Small intestine (tissue), 7 donors: ENCODE data around the gene MTUS2. TPM values are rescaled to one million over a fixed set of nuclear protein-coding genes. Genes with fewer than 3 reads are reported as not detected.

Source experiments
- DNase-seq, 2 donors: peaks; one replicate each; pipeline versions ENCODE4 v3.0.0 to v3.0.0-alpha.2; 2013
- FAIRE-seq: peaks from 2 replicates; lab custom pipeline; 2012; peaks lifted over from hg19 to GRCh38; lab: Jason Lieb, UNC
- H3K27ac ChIP-seq, 3 donors: one replicate each; pipeline ENCODE4 v1.5.1; 2013; ENCODE audit warnings: low read length in 2 of 3, mild to moderate bottlenecking in 2 of 3, control low read depth in 1 of 3, inconsistent platforms in 1 of 3, low read depth in 1 of 3, moderate library complexity in 1 of 3
- H3K27me3 ChIP-seq, 3 donors: one replicate each; pipeline ENCODE4 v1.6.1; 2013; ENCODE audit warnings: low read length in 3 of 3, inconsistent platforms in 1 of 3; ENCODE audit not compliant: control insufficient read depth in 3 of 3, insufficient read depth in 3 of 3
- H3K36me3 ChIP-seq, 3 donors: one replicate each; pipeline ENCODE4 v1.6.1; 2013; ENCODE audit warnings: low read length in 3 of 3, inconsistent platforms in 1 of 3, low read depth in 1 of 3, mild to moderate bottlenecking in 1 of 3, moderate library complexity in 1 of 3; ENCODE audit not compliant: control insufficient read depth in 3 of 3, insufficient read depth in 2 of 3
- H3K4me1 ChIP-seq, 3 donors: one replicate each; pipeline ENCODE4 v1.6.1; 2013; ENCODE audit warnings: low read length in 2 of 3, inconsistent platforms in 1 of 3, low read depth in 1 of 3, mild to moderate bottlenecking in 1 of 3, moderate library complexity in 1 of 3; ENCODE audit not compliant: control insufficient read depth in 3 of 3, insufficient read depth in 2 of 3
- H3K4me3 ChIP-seq, 3 donors: one replicate each; pipeline ENCODE4 v1.5.1; 2013; ENCODE audit warnings: low read length in 3 of 3, control low read depth in 1 of 3, inconsistent platforms in 1 of 3, low read depth in 1 of 3, mild to moderate bottlenecking in 1 of 3, moderate library complexity in 1 of 3
- H3K9me3 ChIP-seq, 2 donors: one replicate each; pipeline ENCODE4 v1.6.1; 2013; ENCODE audit warnings: low read depth in 1 of 2, low read length in 1 of 2; ENCODE audit not compliant: control insufficient read depth in 2 of 2, insufficient read depth in 1 of 2
- WGBS, 3 donors: extraction: QIAGEN DNeasy Blood & Tissue Kit; methylation state at CpG; one replicate each; pipeline ENCODE4 v1.1.7; 2013; 5-methylcytosine and 5-hydroxymethylcytosine counted together
- polyA plus RNA-seq, 4 donors: library from polyadenylated mRNA; stranded (reverse) in 3 of 4; unstranded in 1 of 4; fragments of 200-250 nt in 3 of 4; fragments of 120-200 nt in 1 of 4; gene quantifications; one replicate each; pipeline versions ENCODE4 v1.2.1 to v1.2.3, GENCODE V29; 2013
- donor health status: healthy with polysubstance abuse.
- donor health status: control.
- donor health status: control.
- donor health status: Bipolar disorder and iron deficiency.
- donor health status: healthy.

The MTUS2 gene
- polyA plus RNA-seq, 4 donors: under 0.01 to 0.53 (median 0.22) TPM

DNA sequence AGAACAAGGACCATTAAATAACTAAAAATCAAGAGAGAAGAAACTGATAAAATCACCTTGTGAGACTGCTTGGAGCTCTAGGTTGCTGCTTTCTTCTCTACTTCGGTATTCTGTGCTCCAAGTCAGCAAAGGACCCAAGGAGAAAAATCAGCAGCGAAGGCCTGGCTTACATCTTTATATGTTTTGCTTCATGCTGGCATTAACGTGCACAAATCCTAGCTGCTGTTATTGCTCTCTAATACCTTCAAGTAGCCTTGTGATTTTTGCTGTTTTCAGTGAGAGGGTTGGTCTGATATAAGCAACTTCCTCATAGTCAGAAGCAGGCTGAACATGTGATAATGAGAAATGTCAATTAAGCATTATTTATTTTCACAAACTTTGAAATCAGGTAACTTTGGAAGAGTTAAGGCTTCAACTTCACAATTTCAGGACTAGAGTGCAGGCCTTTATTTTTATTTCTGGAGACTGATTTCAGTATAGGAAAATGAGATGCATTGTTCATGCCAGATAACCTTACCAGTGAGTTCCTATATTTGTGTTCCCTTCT lies 410.2 kb downstream of the MTUS2 start:
- Histone ChIP-seq H3K27me3 (no peaks in the 10 kb centered on the region), H3K36me3 (no peaks in the 10 kb centered on the region), H3K9me3 (no peaks in the 10 kb centered on the region), H3K4me1 (no peaks in the 10 kb centered on the region), H3K4me3 (no peak overlapping the region), H3K27ac (no peak overlapping the region)
- DNase-seq (no peak), FAIRE-seq (no peak)
- 70 to 80% (median 71%) methylated on average over 3 of the region's 3 CpGs for WGBS, 3 donors

DNA sequence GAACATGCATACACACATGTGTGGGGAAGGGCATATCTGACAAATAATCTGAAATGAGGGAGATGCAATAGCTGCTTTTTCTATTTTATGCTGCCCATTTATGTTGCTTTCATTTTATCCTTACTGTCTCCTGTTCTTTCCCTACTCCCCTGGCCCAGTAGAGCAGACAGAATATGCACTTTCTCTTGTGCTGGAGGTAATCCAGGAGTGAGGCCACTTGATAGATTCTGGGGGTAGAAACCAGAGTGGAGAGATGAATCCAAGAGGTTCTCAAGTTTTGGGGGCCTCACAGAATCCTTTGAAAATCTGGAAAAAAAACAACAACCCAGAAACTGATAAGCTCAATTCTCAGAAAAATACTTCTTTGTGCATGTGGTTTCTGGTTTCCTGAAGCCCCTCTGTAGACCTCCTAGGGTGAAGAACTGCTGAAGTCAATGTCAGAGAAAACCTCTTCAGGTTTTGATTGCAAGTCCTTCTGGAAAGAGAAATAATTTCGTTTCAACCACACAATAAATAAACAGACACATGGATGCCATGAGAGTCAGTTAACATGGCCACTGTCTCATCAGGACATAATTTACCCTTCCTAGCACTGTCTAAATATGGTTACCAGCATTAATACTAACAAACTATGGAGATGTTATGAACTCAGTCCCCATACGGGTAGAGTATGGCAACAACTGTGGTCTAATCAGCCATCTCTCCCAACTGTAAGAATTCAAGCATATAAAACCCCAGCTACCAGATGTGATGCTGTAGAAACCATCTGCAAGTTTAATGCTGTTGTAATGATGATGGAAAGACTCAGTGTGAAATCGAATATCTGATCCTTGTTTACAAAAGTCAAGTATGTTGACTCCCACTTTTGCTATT lies 419.8 kb downstream of the MTUS2 start:
- 48 to 59% (median 49%) methylated on average over 3 of the region's 3 CpGs for WGBS, 3 donors
- Histone ChIP-seq H3K4me3 (no peak overlapping the region), H3K9me3 (no peaks in the 10 kb centered on the region), H3K36me3 (no peaks in the 10 kb centered on the region), H3K4me1 (no peaks in the 10 kb centered on the region), H3K27ac (no peak overlapping the region), H3K27me3 (no peaks in the 10 kb centered on the region)
- FAIRE-seq (no peak), DNase-seq (no peak)

DNA sequence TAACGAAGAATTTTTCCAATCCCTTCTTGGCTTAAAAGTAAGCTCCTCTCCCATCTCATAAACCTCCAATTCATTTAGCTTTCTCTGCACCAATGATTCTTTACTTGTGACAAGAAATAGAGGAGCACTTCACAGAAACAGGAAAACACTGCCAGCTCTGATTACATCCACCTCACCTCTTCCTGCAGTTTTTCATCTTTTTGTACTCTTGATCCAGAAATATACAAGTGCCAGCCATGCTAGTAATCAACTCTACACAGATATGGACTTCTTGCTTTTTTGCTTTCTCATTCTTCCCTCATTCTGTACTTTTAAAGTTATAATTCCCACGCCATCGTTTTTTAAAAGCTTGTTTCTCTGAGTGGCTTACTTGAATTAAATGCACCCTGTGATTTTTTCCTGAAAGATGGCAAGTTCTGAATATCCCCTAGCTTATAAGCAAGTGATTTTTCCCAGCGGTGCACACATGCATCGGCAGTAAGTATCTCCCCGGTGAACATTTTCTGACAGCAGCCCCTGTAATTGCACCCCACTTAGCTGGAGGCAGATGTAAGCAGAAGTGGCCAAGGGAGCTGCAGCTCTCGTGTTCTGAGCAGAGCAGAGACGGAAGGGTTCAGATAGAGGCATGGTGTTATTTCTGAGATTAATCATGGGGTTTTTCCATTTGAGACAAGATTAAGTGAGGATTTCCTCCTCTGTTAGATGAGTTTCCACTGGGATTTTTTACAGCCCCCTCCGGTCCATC lies 434.7 kb downstream of the MTUS2 start:
- Histone ChIP-seq H3K27ac (no peak overlapping the region), H3K4me1 (no peaks in the 10 kb centered on the region), H3K36me3 (no peaks in the 10 kb centered on the region), H3K9me3 (no peaks in the 10 kb centered on the region), H3K27me3 (no peaks in the 10 kb centered on the region), H3K4me3 (no peak overlapping the region)
- FAIRE-seq (no peak), DNase-seq (no peak)
- WGBS, 3 donors: 45 to 80% (median 63%) methylated on average over 9 of the region's 9 CpGs

DNA sequence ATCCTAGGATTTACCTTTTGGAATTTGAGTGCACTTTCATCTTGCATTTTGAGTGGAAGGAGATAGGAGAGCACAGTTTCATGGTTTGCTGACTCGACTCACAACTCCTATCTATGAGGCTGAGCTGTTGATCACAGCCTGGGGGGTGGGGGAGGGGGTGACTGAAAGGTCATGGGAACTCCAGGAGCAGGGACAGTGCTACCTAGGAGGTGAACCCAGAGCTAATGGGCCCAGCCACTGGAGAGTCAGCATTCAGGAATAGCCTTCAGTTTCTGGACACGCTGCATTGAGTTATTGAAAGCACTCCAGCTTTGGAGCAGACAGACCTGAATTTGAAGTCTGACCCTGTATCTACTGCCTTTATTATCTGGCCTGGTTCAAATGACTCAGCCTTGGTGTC lies 435.4 kb downstream of the MTUS2 start:
- H3K36me3 ChIP-seq: no peaks in the 10 kb centered on the region
- no peak overlapping the region for H3K27ac ChIP-seq
- H3K27me3 ChIP-seq: no peaks in the 10 kb centered on the region
- WGBS, 3 donors: 57 to 84% (median 69%) methylated on average over 2 of the region's 2 CpGs
- FAIRE-seq: no peak
- H3K4me1 ChIP-seq: no peaks in the 10 kb centered on the region
- DNase-seq: no peak
- no peak overlapping the region for H3K4me3 ChIP-seq
- H3K9me3 ChIP-seq: no peaks in the 10 kb centered on the region

DNA sequence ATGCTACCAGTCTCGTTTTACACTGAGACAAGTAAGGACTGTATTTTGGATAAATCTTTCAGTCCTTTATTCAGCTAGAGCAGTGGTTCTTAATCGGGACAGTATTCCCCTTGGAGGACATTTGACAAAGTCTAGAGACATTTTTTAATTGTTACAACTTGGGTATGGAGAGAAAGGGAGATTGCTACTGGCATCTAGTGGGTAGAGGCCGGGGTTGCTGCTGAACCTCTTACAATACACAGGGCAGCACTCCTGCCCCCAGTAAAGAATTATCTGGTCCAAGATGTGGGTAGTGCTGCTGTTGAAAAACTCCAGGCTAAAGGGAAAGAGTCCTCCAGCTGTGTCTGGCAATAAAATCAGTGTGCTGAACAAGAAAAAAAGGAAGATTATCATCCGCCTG lies 440.5 kb downstream of the MTUS2 start:
- DNase-seq: no peak
- no peak for FAIRE-seq

DNA sequence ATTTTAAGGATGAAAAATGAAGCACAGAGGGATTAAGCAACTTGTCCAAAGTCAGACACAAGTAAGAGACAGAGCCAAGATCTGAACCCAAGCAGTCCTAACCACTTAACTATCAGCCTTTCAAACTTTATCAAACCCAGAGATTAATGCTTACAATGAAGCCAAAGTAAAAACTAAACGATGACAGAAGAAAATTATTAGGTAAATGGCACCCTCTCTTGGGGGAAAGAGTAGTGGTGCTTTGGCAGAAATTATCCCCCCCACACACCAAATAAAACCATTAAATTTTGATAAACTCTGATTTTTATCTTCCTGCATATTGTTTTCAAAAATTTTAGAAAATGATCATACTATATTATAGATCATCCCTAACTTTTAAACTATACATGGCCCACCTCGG lies 446.1 kb downstream of the MTUS2 start:
- Histone ChIP-seq H3K27me3 (no peaks in the 10 kb centered on the region), H3K27ac (no peak overlapping the region), H3K9me3 (peaks cover 0 to 6% of the 10 kb centered on the region in 2 donors), H3K36me3 (no peaks in the 10 kb centered on the region), H3K4me3 (no peak overlapping the region), H3K4me1 (no peaks in the 10 kb centered on the region)
- FAIRE-seq (no peak), DNase-seq (no peak)
- WGBS, 3 donors: 57 to 68% (median 58%) methylated on average over 2 of the region's 2 CpGs

More for the DNA sequence above, 440.5 kb downstream of the MTUS2 start:
- 48 to 55% (median 53%) methylated on average over 4 of the region's 4 CpGs for WGBS, 3 donors
- H3K27ac ChIP-seq: no peak overlapping the region
- H3K36me3 ChIP-seq: no peaks in the 10 kb centered on the region
- no peaks in the 10 kb centered on the region for H3K27me3 ChIP-seq
- no peak overlapping the region for H3K4me3 ChIP-seq
- H3K9me3 ChIP-seq: peaks cover 0 to 6% of the 10 kb centered on the region in 2 donors
- no peaks in the 10 kb centered on the region for H3K4me1 ChIP-seq

DNA sequence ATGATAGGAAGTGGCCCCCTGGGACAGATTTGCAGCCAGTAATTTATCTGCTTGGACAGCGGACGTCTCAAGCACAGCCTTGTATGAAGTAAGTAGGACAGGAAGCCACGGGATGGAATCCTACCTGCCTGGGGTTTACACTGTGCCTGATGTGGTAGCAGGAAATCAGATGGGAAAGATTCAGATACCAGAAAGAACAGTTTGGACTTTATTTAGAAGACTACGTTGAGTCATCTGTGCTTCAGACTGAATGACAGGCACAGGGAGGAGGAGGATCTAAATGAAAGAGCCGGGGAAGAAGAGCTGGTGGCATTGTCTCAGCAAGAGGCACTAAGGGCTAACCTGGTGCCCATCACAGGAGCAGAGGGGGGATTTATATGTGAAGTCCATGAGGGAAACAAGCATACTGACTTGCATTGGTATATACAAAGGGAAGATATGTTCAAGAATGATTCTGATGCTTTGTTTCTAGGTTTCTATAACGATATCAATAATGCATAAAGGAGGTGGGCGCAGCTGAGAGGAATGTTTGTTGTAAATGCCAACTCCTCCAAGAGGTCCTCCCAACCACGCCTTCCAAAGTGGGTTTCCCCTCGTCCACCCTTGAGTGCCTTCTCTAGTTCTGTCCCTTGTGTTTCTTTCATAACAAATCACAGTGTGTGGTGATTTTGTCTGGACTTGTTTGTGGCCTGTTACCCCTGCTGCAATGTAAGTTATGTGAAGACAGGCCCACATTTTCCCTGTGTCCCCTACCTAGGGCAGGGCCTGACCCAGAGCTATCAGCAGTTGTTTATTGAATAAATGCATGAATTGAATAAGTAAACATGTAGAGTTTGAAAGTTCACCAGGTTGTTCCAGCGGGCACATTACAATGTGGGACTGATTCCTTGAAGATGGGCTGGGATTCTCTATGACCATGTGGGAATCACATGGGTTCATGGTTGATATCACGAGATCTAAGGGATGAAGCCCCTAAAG lies 446.9 kb downstream of the MTUS2 start:
- Histone ChIP-seq H3K27ac (no peak overlapping the region), H3K4me3 (no peak overlapping the region), H3K9me3 (peaks cover 0 to 6% of the 10 kb centered on the region in 2 donors), H3K36me3 (no peaks in the 10 kb centered on the region), H3K4me1 (no peaks in the 10 kb centered on the region), H3K27me3 (no peaks in the 10 kb centered on the region)
- DNase-seq (no peak), FAIRE-seq (no peak)
- 76 to 87% (median 79%) methylated on average over 11 of the region's 11 CpGs for WGBS, 3 donors
